Activated gamma-delta T cell (primary cell): ENCODE measurements around the gene CHORDC1.
A peak's percentile ranks its signal among the peaks of the same experiment; 100 is the strongest.
"Not testable (repeated sequence)": the region's sequence is repeated elsewhere in the genome, so short reads cannot be mapped to it uniquely, and the experiment has no call there.

Source experiments
- DNase-seq: peaks from one replicate; lab custom pipeline; 2025; lab: John Stamatoyannopoulos, UW

The CHORDC1 gene

DNA sequence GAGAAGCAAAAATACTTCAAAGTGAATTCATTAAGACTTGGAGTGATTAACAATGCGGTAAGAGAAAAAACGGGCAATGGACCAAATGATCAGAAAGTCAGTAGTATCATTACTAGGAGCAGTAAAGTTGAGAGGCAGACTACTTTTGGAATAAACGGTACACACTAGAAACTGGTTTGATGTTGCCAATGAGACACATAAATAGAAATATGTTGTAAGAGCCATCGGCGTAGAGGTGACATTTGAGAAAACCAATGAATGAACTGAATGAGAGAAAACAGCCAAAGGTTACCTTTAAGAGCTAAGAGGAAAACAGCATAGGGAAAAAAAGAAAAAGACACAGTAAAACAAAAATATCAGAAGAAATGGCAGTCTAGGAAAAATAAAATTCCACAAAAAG, 6.2 kb downstream of the CHORDC1 start:
- DNase-seq, result no peak

DNA sequence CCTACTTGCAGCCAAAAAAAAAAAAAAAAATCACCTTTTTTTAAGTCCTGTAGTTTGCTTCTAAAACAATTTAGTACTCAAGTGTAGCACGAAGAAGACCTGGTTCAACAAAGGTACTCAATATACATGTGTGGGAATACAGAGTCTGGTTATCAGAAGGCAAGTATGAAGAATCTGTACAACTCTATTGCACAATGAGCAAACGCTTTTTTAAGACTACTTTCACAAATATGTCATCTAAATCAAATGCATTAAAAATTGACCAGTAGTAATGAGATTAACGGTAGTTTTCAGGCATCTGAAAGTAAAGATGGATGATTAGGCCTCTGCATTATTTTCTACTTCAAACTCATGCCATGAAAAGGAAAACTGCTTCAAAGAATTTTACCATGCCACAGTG, 9.5 kb downstream of the CHORDC1 start:
- no peak for DNase-seq

DNA sequence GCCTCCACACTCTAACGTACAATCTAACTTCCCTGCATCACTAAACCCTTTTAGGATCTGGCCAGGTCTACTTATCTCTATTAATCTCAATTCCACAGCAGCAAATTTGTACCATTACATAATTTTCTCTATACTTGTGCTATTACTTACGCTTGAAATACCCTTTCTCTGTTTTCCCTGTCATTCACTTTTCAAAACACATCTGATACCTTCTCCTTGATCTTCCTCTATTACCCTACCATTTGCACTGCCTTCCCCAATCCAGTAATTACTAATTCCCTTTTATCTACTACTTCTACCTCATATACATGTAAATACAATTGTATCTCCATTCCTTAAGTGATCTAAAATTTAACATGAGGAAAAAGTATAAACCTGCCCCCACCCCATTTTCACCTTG, 14.0 kb downstream of the CHORDC1 start:
- DNase-seq, result no peak

DNA sequence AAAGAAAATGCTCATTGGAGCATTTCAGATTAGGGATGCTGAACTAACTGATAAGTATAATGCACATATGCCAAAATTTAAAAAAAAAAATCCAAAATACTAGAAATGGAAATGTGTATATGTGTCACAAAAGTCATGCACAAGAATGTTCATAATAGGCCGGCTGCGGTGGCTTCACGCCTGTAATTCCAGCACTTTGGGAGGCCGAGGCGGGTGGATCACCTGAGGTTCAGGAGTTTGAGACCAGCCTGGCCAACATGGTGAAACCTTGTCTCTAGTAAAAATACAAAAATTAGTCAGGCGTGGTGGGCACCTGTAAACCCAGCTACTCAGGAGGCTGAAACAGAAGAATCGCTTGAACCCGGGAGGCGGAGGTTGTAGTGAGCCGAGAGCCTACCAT, 14.9 kb downstream of the CHORDC1 start:
- DNase-seq, result not testable (repeated sequence)

DNA sequence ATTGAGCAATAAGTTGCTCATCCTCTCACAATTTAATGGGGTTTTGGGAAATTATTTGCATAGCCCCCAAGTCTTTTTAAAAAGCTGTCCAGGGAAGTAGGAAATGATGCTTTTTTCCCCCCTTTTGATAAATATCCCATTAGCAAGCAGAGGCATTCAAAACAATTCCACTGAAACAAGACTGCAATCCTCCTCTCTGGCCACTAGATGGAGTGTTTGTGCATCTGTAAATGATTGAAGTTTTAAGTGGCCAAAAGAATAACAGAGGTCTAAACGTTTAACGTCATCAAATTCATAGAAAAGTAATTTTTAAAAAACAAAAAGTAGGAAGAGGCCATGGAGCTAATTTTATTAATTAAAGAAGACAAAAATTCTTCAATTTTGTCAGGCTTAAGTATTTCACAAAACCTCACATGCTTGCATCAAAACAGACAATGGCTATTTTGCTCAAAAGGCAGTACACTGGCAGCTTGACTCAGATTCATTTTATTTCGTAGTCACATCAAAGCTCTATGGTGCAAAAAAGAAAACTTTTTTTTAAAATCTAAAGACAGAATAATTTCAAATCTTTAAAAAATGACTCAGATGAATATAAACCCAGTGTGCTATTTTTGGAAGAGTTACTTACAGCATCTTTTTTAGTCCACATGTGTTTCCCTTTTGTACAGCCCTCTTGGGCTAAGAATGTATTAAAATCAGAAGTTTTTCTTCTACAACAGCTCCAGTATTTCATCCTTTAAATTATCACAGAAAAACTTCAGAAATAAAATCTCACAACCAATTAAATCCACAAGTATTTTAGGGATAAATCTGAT, 17.8 kb downstream of the CHORDC1 start:
- DNase-seq, result no peak

DNA sequence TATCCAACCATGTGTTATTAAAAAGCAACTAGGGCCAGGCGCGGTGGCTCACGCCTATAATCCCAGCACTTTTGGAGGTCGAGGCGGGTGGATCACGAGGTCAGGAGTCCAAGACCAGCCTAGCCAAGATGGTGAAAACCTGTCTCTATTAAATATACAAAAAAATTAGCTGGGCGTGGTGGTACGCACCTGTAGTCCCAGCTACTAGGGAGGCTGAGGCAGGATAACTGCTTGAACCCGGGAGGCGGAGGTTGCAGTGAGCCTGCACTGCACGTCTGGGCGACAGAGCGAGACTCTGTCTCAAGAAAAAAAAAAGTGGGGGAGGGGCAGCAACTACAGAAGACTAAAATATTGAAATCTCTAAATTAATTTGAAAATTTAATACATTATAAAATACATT, 18.4 kb downstream of the CHORDC1 start:
- no peak for DNase-seq

DNA sequence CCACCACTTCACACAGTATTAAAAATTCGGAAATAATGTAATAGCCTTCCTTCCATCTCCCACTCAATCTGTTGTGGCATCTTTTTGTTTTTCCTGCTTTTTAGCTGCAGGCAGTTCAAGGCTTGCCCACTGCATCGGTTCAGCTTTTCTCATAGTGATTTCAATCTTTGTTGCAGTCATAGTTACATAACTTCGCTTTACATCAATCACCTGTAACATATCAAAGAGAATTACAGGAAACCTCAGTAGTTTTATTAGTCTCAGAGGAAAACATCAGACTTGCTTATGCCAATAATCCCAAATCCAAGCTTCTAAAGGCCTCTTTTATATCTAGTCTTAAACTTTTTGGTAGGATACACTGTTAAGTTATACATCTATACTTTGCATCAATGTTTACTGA, 20.5 kb downstream of the CHORDC1 start:
- DNase-seq, result no peak

DNA sequence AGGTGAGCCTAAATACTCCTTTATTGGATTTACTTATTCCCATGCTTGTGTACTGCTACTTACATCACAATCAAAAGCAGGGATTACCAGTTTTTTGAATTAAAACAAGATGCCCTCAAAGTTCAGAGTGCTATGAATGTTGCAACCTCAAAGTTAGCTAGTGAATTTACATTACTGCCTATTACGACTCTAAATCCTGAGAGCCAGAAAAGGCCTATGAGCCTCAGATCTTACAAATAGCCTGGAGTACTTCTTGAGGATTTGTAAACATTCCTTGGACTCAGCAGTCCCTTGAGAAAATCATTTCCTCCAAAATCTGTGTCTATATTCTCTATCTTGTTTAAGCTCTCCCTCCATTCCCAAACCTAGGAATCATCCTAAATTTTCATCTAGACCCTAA, 25.5 kb downstream of the CHORDC1 start:
- no peak for DNase-seq

DNA sequence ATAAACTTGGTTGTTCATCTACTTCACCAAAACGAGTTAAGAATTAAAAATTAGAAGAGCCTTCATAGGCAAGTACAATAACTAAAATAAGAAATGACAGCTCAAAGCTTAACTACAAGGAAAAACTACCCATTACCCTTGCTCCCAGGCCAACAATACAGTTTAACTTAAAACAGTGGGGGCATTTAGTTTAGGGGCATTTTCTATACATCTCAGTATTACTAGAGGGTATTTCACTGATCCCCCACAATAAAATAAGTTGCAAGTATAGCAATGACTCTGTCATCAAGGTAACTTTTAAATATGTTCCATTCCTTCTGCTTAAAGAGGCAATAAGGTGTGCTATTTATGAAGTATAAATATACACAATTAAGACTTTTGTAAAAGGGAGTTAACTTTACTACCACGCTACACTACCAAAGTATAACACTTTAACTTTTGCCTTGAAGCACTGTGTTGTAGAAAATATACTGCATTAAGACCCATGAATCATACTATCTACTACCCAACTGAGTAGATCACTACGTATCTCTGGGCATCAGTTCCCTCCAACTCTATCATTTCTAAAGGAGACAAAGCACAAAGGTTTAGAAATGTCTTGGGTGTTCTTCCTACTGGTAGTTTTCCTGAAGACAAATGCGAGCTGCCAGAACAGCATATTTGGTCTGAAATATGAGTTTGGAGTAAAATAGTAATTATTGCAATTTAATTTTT, 29.8 kb downstream of the CHORDC1 start:
- no peak for DNase-seq

DNA sequence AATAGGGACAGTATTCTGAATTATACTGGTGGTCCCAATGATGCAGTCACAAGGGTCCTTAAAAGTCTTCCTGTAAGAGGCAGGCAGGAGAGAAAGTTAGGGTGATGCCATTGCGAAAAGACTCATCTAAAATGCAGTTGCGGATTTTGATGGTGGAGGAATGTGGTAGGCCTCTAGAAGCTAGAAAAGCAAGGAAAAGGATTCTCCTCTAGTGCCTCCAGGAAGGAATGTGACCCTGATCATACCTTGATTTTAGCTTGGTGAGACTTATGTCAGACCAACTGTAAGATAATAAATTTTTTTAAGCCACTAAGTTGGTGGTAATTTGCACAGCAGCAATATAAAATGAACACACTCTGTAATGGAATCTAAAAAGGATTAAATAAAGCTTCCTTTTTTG, 33.8 kb downstream of the CHORDC1 start:
- no peak for DNase-seq

DNA sequence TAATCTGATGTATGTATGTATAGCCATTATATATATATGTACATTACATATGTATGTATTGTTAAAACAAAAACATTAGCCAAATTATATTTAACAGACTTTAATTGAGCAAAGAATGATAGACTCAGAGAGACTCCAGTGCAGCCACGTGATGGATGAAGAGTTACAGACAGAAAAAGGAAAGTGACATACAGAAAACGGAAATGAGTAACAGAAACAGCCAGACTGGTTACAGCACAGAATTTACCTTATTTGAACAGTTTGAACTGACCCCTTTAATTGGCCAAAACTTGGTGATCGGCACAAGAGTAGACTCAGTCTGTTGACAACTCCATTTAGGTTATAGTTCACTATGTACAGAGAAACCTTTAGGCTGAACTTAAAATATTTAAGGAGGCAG, 35.0 kb downstream of the CHORDC1 start:
- DNase-seq, result no peak

DNA sequence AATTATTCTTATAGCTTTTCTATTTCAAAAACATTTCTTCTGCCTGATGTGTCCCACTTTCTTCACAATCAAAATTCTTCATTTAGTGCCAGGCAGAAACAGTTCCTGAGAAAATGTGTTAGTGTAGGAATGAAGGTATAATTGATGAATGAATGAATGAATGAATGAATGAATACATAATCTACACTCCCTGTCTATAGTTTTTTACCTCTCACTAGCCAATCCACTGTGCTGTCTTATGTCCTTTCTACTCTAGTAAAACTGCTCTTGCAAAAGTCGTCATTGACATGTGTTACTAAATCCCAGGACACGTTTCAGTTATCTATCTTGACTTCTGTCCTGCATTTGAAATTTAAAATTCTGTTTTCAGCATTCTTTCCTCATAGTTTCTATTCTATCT, 42.9 kb downstream of the CHORDC1 start:
- no peak for DNase-seq

DNA sequence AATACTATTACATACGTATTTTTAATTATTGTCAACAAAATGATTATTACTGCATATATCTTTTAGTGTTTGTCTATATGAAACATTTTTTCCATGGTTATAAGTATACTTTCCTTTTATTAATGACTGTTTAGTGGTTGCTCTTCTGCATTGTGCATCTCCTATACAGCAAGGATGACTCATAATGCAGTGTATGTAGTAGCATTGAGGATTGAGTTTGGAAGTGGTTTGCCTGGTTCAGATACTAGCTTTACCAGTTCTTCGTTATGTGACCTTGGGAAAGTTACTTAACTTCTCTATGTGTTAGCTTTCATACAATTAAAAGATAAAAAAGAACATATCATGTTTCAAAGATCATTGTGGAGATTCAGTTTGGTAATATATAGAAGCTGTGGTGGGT, 44.1 kb downstream of the CHORDC1 start:
- DNase-seq, result no peak

DNA sequence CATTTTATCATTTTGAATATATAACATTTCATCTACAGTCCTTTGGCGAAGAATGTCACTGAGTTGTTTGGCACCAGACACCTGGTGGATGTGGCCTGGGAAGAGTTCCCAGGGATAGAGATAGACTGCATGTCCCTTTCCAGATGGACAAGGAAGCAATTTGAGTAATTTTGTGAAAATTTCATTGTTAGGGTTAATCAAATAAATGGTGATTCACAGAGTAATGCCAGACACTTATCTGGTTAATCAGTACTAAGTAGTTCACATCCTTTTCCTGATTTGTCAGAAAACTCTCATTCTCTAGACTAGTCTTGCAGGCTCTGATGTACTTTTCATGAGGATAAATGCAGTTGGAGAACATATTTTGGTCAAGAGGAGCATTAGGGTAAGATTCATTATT, 46.8 kb downstream of the CHORDC1 start:
- no peak for DNase-seq

DNA sequence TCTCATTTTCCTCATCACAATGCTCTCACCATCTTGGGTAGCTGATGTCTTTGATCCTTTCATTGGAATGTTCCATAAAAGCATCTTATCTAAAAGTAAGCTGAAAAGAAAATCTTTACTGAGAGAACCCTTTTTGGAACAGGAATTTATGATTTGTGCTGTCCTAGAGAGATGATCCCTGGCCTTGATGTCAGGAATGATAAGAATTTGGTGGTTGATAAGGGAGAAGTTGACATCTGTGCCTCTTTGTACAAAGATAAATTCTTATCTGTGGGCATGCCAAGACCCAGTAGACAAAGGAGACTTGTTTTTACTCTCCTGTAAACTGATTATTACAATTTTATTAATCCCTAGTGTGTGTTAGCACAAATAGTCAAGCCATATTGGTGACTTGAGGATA, 51.5 kb downstream of the CHORDC1 start:
- no peak for DNase-seq

DNA sequence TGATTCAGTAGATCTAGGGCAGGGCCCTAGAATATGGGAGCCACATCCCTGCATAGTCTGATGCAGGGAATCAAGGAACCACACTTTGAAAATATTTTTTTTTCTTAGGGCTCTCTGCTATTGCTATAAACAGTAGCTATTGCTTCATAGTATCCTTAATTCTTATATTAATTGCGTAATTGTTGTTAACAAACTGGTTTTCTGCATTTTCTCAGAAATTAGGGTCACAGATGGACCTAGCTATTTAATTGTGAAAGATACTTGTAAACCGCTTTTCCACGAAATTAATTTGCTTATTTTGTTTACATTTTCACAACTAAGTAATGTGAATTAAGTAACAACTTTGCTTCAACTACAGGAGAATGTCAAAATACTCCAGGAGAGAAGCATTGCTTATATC, 54.3 kb downstream of the CHORDC1 start:
- DNase-seq, result no peak

DNA sequence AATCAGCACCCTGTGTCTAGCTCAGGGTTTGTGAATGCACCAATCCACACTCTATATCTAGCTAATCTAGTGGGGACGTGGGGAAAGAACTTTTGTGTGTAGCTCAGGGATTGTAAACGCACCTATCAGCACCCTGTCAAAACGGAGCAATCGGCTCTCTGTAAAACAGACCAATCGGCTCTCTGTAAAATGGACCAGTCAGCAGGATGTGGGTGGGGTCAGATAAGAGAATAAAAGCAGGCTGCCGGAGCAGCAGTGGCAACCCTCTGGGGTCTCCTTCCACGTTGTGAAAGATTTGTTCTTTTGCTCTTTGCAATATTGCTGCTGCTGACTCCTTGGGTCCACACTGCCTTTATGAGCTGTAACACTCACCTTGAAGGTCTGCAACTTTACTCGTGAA, 55.1 kb downstream of the CHORDC1 start:
- not testable (repeated sequence) for DNase-seq

DNA sequence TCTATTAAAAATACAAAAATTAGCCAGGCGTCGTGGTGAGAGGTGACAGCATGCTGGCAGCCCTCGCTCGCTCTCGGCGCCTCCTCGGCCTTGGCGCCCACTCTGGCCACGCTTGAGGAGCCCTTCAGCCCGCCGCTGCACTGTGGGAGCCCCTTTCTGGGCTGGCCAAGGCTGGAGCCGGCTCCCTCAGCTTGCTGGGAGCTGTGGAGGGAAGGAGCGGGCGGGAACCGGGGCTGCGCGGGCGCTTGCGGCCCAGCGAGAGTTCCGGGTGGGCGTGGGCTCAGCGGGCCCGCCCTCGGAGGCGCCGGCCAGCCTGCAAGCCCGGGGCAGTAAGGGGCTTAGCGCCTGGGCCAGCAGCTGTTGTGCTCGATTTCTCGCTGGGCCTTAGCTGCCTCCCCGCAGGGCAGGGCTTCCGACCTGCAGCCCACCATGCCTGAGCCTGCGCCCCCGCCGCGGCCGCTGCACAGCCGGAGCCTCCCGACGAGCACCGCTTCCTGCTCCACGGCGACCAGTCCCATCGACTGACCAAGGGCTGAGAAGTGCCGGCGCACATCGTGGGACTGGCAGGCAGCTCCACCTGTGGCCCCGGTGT, 55.8 kb downstream of the CHORDC1 start:
- peak; percentile 15 for DNase-seq
